Body of pancreas (tissue), 4 donors: ENCODE measurements around the gene CDH4. TPM values are rescaled to one million over a fixed set of nuclear protein-coding genes. Genes with fewer than 3 reads are reported as not detected.
"Not testable (repeated sequence)": the region's sequence is repeated elsewhere in the genome, so short reads cannot be mapped to it uniquely, and the experiment has no call there.

ENCODE experiments used
- ATAC-seq: fragments of 150-250 bp; one replicate; pipeline ENCODE4 v1.9.1; 2016
- DNase-seq, 4 donors: peaks; one replicate each; pipeline ENCODE4 v3.0.0-alpha.2; 2019
- H3K27ac ChIP-seq, 4 donors: fragments of 200-600 bp; sonication (generic); 1 replicate in 3 of 4; 2 replicates in 1 of 4; pipeline versions ENCODE4 v1.5.1 to v1.6.1; 2016 to 2019; ENCODE audit warnings: mild to moderate bottlenecking in 1 of 4, mixed read lengths in 1 of 4, moderate library complexity in 1 of 4
- H3K27me3 ChIP-seq, 2 donors: fragments of 200-600 bp; sonication (generic); one replicate each; pipeline ENCODE4 v1.6.0; 2016; ENCODE audit warnings: mild to moderate bottlenecking in 1 of 2
- H3K36me3 ChIP-seq, 2 donors: fragments of 200-600 bp; sonication (generic); replicated peaks in 1 of 2; 2 replicates each; pipeline ENCODE4 v1.5.1; 2016; ENCODE audit warnings: low read depth in 2 of 2; ENCODE audit not compliant: insufficient read depth in 1 of 2
- H3K4me1 ChIP-seq: fragments of 200-600 bp; sonication (generic); one replicate; pipeline ENCODE4 v1.6.0; 2016
- H3K4me3 ChIP-seq, 2 donors: fragments of 200-600 bp; sonication (generic); 1 replicate in 1 of 2; 2 replicates in 1 of 2; pipeline ENCODE4 v1.5.1; 2016 to 2019
- H3K9me3 ChIP-seq, 3 donors: fragments of 200-600 bp; sonication (generic); 1 replicate in 2 of 3; 2 replicates in 1 of 3; pipeline ENCODE4 v1.5.1; 2016
- CTCF ChIP-seq, 7 experiments: fragments of 450-650 bp in 4 of 7; fragments of 200-600 bp in 3 of 7; sonication (generic) in 3 of 7; IDR thresholded peaks; one replicate each; pipeline ENCODE4 v1.5.1; 2016 to 2019; ENCODE audit warnings: antibody characterized with exemption in 7 of 7
- POLR2A ChIP-seq, 3 donors: fragments of 450-650 bp; IDR thresholded peaks; one replicate each; pipeline ENCODE4 v1.6.1; 2016; ENCODE audit warnings: antibody characterized with exemption in 3 of 3, mild to moderate bottlenecking in 2 of 3
- WGBS, 2 donors: methylation state at CpG; one replicate each; pipeline ENCODE4 v1.1.5; 2017; 5-methylcytosine and 5-hydroxymethylcytosine counted together
- intact Hi-C: fragments of 100-400 bp; cut with DNase I; formaldehyde crosslinking; loops from one replicate; pipeline ENCODE4 v1.15.1; 2023
- total RNA-seq, 2 donors: library from RNA; depleted of rRNA; stranded (reverse); fragments of >200 nt; gene quantifications; one replicate each; pipeline ENCODE4 v1.1.0, GENCODE V29; 2016

Gene CDH4
- total RNA-seq, 2 donors from 2014 or later = 0.33 to 0.52 TPM

GRCh38 chr20:61982951-61983315 is 730.9 kb downstream of the CDH4 start:
- 93 to 96% methylated on average over 10 to 11 of the region's 11 CpGs for WGBS, 2 donors
- H3K36me3 ChIP-seq = peaks cover 0 to 3% of the 10 kb centered on the region in 2 donors

GRCh38 chr20:61983965-61984364 is 731.9 kb downstream of the CDH4 start:
- TF ChIP-seq POLR2A (IDR thresholded peaks at IDR 0.05) (no peak), CTCF (IDR thresholded peaks at IDR 0.05) (no peak)
- DNase-seq = no peak
- intact Hi-C loops = no loop called here
- Histone ChIP-seq H3K27me3 (no peaks in the 10 kb centered on the region), H3K36me3 (peaks cover 0 to 3% of the 10 kb centered on the region in 2 donors), H3K27ac (no peak overlapping the region), H3K4me1 (peaks cover 18% of the 10 kb centered on the region), H3K4me3 (no peak overlapping the region), H3K9me3 (no peaks in the 10 kb centered on the region)
- 85 to 87% methylated on average over 16 to 17 of the region's 17 CpGs for WGBS, 2 donors
- ATAC-seq = no peak

More at GRCh38 chr20:61982951-61983315, 730.9 kb downstream of the CDH4 start:
- no peaks in the 10 kb centered on the region for H3K9me3 ChIP-seq
- ATAC-seq (no peak), DNase-seq (no peak)
- TF ChIP-seq CTCF (IDR thresholded peaks at IDR 0.05) (no peak), POLR2A (IDR thresholded peaks at IDR 0.05) (no peak)
- H3K27ac ChIP-seq = no peak overlapping the region
- H3K4me1 ChIP-seq = peaks cover 18% of the 10 kb centered on the region
- intact Hi-C loops = no loop called here
- no peak overlapping the region for H3K4me3 ChIP-seq
- no peaks in the 10 kb centered on the region for H3K27me3 ChIP-seq

DNA sequence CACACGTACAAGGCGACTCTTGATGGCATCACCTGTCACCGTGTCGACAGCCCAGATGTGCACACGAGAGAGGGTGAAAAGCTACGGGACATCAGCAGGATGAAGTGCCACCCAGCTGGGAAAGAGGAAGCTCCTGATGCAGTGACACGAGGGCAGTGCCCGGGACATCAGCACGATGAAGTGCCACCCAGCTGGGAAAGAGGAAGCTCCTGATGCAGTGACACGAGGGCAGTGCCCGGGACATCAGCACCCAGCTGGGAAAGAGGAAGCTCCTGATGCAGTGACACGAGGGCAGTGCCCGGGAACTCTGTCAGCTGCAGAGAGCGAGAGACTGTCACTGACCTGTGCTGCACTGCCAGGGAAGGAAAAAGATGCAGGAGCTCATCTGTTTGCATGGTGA is 732.4 kb downstream of the CDH4 start:
- H3K27ac ChIP-seq, H3K4me3 ChIP-seq, DNase-seq, intact Hi-C loops, H3K9me3 ChIP-seq, ATAC-seq, H3K36me3 ChIP-seq, H3K27me3 ChIP-seq: not testable (repeated sequence)
- WGBS, 2 donors = 79 to 83% methylated on average over 13 of the region's 14 CpGs
- peaks cover 18% of the 10 kb centered on the region for H3K4me1 ChIP-seq

DNA sequence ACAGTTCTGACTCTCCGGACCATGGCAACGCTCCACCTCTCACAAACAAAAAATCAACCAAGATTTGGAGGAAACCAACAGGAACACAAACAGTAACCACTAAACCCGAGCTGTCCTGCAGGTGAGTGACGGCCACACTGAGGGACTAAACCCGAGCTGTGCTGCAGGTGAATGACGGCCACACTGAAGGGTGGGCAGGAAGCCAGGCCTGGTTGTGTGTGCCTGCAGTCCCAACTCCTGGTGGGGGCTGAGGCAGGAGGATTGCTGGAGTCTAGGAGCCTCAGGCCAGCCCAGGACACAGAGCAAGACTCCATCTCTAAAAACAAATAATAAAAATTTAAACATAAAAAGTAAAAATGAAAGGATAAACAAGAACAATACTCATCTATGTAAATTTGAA is 733.0 kb downstream of the CDH4 start:
- Histone ChIP-seq H3K36me3 (peaks cover 0 to 3% of the 10 kb centered on the region in 2 donors), H3K27ac (no peak overlapping the region), H3K9me3 (no peaks in the 10 kb centered on the region), H3K27me3 (no peaks in the 10 kb centered on the region), H3K4me3 (no peak overlapping the region), H3K4me1 (peaks cover 18% of the 10 kb centered on the region)
- intact Hi-C loops = no loop called here
- WGBS, 2 donors = 49 to 53% methylated on average over 4 to 6 of the region's 6 CpGs
- ATAC-seq (no peak), DNase-seq (no peak)
- TF ChIP-seq POLR2A (IDR thresholded peaks at IDR 0.05) (no peak), CTCF (IDR thresholded peaks at IDR 0.05) (no peak)

- no peak overlapping the region for H3K4me3 ChIP-seq
- H3K27ac ChIP-seq = no peak overlapping the region
- H3K27me3 ChIP-seq = no peaks in the 10 kb centered on the region
- peaks cover 3 to 5% of the 10 kb centered on the region in 2 donors for H3K36me3 ChIP-seq
- H3K9me3 ChIP-seq = peaks cover 0 to 7% (median 0%) of the 10 kb centered on the region in 3 donors
- H3K4me1 ChIP-seq = peaks cover 18% of the 10 kb centered on the region
- TF ChIP-seq POLR2A (IDR thresholded peaks at IDR 0.05) = no peak
- TF ChIP-seq CTCF (IDR thresholded peaks at IDR 0.05) = no peak
- intact Hi-C loops = no loop called here
- 33 to 52% methylated on average over 16 of the region's 16 CpGs for WGBS, 2 donors
- no peak for ATAC-seq
- DNase-seq = no peak
These were observed 734.8 kb downstream of the CDH4 start for GRCh38 chr20:61986762-61987321.
